Measurements from ENCODE around the gene ESPN.

Gene ESPN

DNA sequence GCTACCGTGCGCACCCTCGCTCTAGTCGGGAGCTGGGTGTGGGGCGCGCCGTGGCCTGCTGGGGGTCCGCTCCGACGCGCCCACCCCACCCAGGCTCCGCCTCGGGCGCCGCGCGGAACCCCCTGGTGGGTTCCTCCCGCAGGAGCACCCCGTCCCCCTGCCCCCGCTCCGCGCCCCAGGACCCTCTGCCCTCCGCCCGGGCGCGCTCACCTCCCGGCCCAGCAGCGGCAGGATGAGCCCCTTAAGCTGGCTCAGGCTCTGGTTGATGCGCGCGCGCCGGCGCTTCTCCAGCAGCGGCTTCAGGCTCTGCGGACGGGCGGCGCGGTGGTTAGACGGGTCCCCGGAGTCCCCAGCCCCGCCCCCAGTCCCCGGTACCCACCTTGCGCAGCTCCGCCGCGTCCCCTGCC lies 5.2 kb upstream of the ESPN start:
- H3K9me3 ChIP-seq (ENCODE audit: insufficient read depth, low read depth, low read length) = peaks cover 3% of the 10 kb centered on the region
- H3K79me1 ChIP-seq (ENCODE audit: low read length) = peaks cover 7% of the 10 kb centered on the region

DNA sequence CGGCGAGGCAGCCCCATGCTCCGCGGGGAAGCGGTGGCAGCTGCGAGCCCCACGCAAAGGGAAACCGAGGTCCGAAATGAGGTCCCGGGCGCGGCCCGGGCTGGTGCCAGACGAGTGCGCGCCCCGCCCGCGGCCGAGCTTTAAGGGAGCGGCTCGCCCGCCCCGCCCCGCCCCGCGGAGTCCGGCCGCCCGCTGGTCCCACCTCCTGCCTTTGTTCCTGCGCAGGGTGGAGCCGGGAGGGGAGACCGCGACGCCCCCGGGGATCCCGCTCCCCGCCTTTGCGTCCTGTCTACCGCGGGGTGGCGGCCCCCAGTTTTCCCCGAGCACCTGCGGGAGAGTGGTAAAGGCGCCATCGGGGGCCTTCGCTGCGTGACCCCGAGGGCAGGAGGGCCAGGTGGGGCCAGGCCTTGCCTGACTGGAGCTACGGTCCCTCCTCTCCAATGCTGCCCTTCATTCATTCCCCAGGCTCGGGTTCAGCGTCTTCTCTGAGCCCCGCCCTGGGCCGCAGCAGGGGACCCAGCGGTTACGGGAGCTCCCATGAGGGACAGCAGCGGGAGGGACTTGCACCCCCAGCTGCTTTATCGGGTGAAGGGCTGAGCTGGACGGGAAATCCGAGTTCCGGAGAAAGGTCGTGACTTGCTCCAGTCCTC lies 4.6 kb upstream of the ESPN start, which contains the start of gene HES2:
Gene HES2, minus strand, starts transcription at position 116 of the 650 bp plus-strand sequence. Its CDS starts 99 bp downstream, at position 17.
- Histone ChIP-seq H2BK5ac (ENCODE audit: low read depth, low read length, poor library complexity) (no peak within 1 kb of the TSS), H3K9me3 (ENCODE audit: insufficient read depth, low read depth, low read length) (peaks cover 6% of the 10 kb centered on the region), H4K91ac (ENCODE audit: low read depth, low read length) (no peak within 1 kb of the TSS), H2BK12ac (ENCODE audit: low read length) (no peak within 1 kb of the TSS), H3K79me1 (ENCODE audit: low read length) (peaks cover 3% of the 10 kb centered on the region), H3K4me3 (ENCODE audit: low read depth, low read length) (no peak within 1 kb of the TSS), H2AFZ (ENCODE audit: insufficient read depth, low read length, poor library complexity) (no peak within 1 kb of the TSS), H2AK5ac (ENCODE audit: low read length) (no peak within 1 kb of the TSS), H3K4me1 (ENCODE audit: control insufficient read depth in 1 of 2, insufficient read depth in 2 of 2, low read length in 2 of 2) (peaks cover 4 to 26% of the 10 kb centered on the region in 2 experiments), H3K23ac (ENCODE audit: low read length) (no peak within 1 kb of the TSS), H3K79me2 (ENCODE audit: control insufficient read depth, insufficient read depth, low read length, poor library complexity) (no peaks in the 10 kb centered on the region), H3K18ac (ENCODE audit: low read length) (no peak within 1 kb of the TSS), H2BK120ac (ENCODE audit: insufficient read depth, low read length, poor library complexity) (peak within 1 kb of the TSS; percentile 13), H4K8ac (ENCODE audit: low read depth, low read length) (peak within 1 kb of the TSS; percentile 57), H3K27ac (ENCODE audit: low read depth, low read length) (no peak within 1 kb of the TSS), H3K4ac (ENCODE audit: low read depth, low read length) (no peak within 1 kb of the TSS), H3K14ac (ENCODE audit: low read length) (no peak within 1 kb of the TSS), H3K4me2 (ENCODE audit: low read length) (peak within 1 kb of the TSS; percentile 53), H4K12ac (ENCODE audit: low read depth, low read length) (no peak within 1 kb of the TSS), H3K9ac (ENCODE audit: low read length) (no peak within 1 kb of the TSS), H3K36me3 (ENCODE audit: control insufficient read depth in 1 of 2, insufficient read depth in 2 of 2, low read length in 2 of 2) (no peaks in the 10 kb centered on the region), H3K27me3 (ENCODE audit: insufficient read depth, low read length) (peaks cover 54% of the 10 kb centered on the region)
- WGBS (ENCODE audit: extremely low coverage, insufficient coverage, insufficient read length) = no CpG with 5 or more reads among the region's 62 CpGs
- DNase-seq = peak in 1 of 2 donors; percentile 62

More for the DNA sequence above, 5.2 kb upstream of the ESPN start:
- no peak overlapping the region for H4K8ac ChIP-seq (ENCODE audit: low read depth, low read length)
- H3K36me3 ChIP-seq (ENCODE audit: control insufficient read depth in 1 of 2, insufficient read depth in 2 of 2, low read length in 2 of 2) = no peaks in the 10 kb centered on the region
- no peak overlapping the region for H3K27ac ChIP-seq (ENCODE audit: low read depth, low read length)
- no peak for DNase-seq
- H2AK5ac ChIP-seq (ENCODE audit: low read length) = no peak overlapping the region
- H3K4me3 ChIP-seq (ENCODE audit: low read depth, low read length) = no peak overlapping the region
- no peak overlapping the region for H2AFZ ChIP-seq (ENCODE audit: insufficient read depth, low read length, poor library complexity)
- no peak overlapping the region for H3K23ac ChIP-seq (ENCODE audit: low read length)
- H3K27me3 ChIP-seq (ENCODE audit: insufficient read depth, low read length) = peaks cover 50% of the 10 kb centered on the region
- no peak overlapping the region for H2BK12ac ChIP-seq (ENCODE audit: low read length)
- peak overlapping the region; percentile 53 for H3K4me2 ChIP-seq (ENCODE audit: low read length)
- H3K14ac ChIP-seq (ENCODE audit: low read length) = no peak overlapping the region
- no peak overlapping the region for H3K9ac ChIP-seq (ENCODE audit: low read length)
- no peak overlapping the region for H4K12ac ChIP-seq (ENCODE audit: low read depth, low read length)
- H3K18ac ChIP-seq (ENCODE audit: low read length) = no peak overlapping the region
- H4K91ac ChIP-seq (ENCODE audit: low read depth, low read length) = no peak overlapping the region
- no peak overlapping the region for H2BK120ac ChIP-seq (ENCODE audit: insufficient read depth, low read length, poor library complexity)
- H2BK5ac ChIP-seq (ENCODE audit: low read depth, low read length, poor library complexity) = no peak overlapping the region
- peaks cover 8 to 27% of the 10 kb centered on the region in 2 experiments for H3K4me1 ChIP-seq (ENCODE audit: control insufficient read depth in 1 of 2, insufficient read depth in 2 of 2, low read length in 2 of 2)
- no CpG with 5 or more reads among the region's 48 CpGs for WGBS (ENCODE audit: extremely low coverage, insufficient coverage, insufficient read length)
- no peaks in the 10 kb centered on the region for H3K79me2 ChIP-seq (ENCODE audit: control insufficient read depth, insufficient read depth, low read length, poor library complexity)
- no peak overlapping the region for H3K4ac ChIP-seq (ENCODE audit: low read depth, low read length)

DNA sequence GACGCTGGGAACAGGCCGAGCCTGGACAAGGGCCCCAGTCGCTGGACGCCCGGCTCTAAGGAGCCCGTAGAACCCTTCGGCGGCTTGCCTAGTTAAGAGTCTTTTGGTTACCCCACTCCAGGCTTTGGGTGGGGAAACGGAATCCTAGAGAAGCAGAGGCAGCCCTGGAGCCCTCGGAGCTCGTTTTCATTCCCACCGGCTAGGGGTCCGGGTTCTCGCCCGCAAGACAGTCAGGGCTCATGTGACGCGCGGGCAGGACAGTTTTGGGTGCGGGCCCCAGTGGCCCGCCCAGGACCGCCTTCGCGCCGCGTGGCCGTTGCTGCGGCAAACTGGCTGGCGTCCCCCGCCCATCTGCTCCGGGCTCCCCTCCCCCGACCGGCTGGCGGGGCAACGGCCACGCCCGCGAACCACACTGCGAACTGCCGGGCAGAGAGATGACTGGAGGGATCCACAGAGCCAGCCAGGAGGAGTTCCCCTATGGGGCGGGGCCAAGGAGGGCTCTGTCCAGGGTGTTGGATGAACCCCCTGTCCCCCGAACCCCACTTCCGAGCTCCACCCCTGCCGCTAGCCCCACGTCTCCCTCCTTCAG lies 4.0 kb upstream of the ESPN start:
- DNase-seq = peak in 1 of 2 donors; percentile 29
- Histone ChIP-seq H4K12ac (ENCODE audit: low read depth, low read length) (no peak overlapping the region), H3K14ac (ENCODE audit: low read length) (no peak overlapping the region), H3K9me3 (ENCODE audit: insufficient read depth, low read depth, low read length) (peaks cover 8% of the 10 kb centered on the region), H3K9ac (ENCODE audit: low read length) (no peak overlapping the region), H3K23ac (ENCODE audit: low read length) (no peak overlapping the region), H3K18ac (ENCODE audit: low read length) (no peak overlapping the region), H4K91ac (ENCODE audit: low read depth, low read length) (no peak overlapping the region), H3K79me2 (ENCODE audit: control insufficient read depth, insufficient read depth, low read length, poor library complexity) (no peaks in the 10 kb centered on the region), H3K4me1 (ENCODE audit: control insufficient read depth in 1 of 2, insufficient read depth in 2 of 2, low read length in 2 of 2) (peaks cover 4 to 21% of the 10 kb centered on the region in 2 experiments), H3K4ac (ENCODE audit: low read depth, low read length) (no peak overlapping the region), H3K27me3 (ENCODE audit: insufficient read depth, low read length) (peaks cover 60% of the 10 kb centered on the region), H3K27ac (ENCODE audit: low read depth, low read length) (no peak overlapping the region), H3K4me2 (ENCODE audit: low read length) (no peak overlapping the region), H2AFZ (ENCODE audit: insufficient read depth, low read length, poor library complexity) (no peak overlapping the region), H2BK120ac (ENCODE audit: insufficient read depth, low read length, poor library complexity) (no peak overlapping the region), H4K8ac (ENCODE audit: low read depth, low read length) (no peak overlapping the region), H3K36me3 (ENCODE audit: control insufficient read depth in 1 of 2, insufficient read depth in 2 of 2, low read length in 2 of 2) (no peaks in the 10 kb centered on the region), H2BK12ac (ENCODE audit: low read length) (no peak overlapping the region), H3K79me1 (ENCODE audit: low read length) (no peaks in the 10 kb centered on the region), H2AK5ac (ENCODE audit: low read length) (no peak overlapping the region), H3K4me3 (ENCODE audit: low read depth, low read length) (no peak overlapping the region), H2BK5ac (ENCODE audit: low read depth, low read length, poor library complexity) (no peak overlapping the region)
- WGBS (ENCODE audit: extremely low coverage, insufficient coverage, insufficient read length) = no CpG with 5 or more reads among the region's 44 CpGs

DNA sequence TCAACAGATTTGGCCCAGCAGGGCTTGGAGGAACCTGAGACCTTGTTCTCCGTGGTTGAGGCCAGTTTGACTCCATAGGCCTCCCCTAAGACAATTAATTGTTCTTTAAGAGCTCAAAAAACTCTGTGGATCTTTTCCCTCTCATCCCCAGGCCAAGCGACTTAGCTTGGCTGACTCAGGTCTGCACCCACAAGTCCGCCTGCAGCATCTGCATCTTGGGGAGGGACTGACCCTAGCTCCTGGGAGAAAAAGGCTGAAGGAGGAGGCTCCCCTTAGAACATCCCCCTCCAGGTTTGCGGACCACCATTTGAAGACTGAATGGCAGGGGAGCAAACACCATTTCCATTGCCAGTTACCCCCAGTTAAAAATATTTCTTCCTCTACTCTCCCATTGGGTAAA lies 3.3 kb upstream of the ESPN start:
- Histone ChIP-seq H3K9ac (ENCODE audit: low read length) (no peak overlapping the region), H3K27ac (ENCODE audit: low read depth, low read length) (no peak overlapping the region), H3K79me2 (ENCODE audit: control insufficient read depth, insufficient read depth, low read length, poor library complexity) (no peaks in the 10 kb centered on the region), H3K9me3 (ENCODE audit: insufficient read depth, low read depth, low read length) (peaks cover 10% of the 10 kb centered on the region), H2BK12ac (ENCODE audit: low read length) (no peak overlapping the region), H3K27me3 (ENCODE audit: insufficient read depth, low read length) (peaks cover 67% of the 10 kb centered on the region), H2AFZ (ENCODE audit: insufficient read depth, low read length, poor library complexity) (no peak overlapping the region), H3K4me2 (ENCODE audit: low read length) (no peak overlapping the region), H3K23ac (ENCODE audit: low read length) (no peak overlapping the region), H3K36me3 (ENCODE audit: control insufficient read depth in 1 of 2, insufficient read depth in 2 of 2, low read length in 2 of 2) (no peaks in the 10 kb centered on the region), H4K8ac (ENCODE audit: low read depth, low read length) (no peak overlapping the region), H3K14ac (ENCODE audit: low read length) (no peak overlapping the region), H2BK120ac (ENCODE audit: insufficient read depth, low read length, poor library complexity) (no peak overlapping the region), H3K18ac (ENCODE audit: low read length) (no peak overlapping the region), H3K4me3 (ENCODE audit: low read depth, low read length) (no peak overlapping the region), H3K4ac (ENCODE audit: low read depth, low read length) (no peak overlapping the region), H4K91ac (ENCODE audit: low read depth, low read length) (no peak overlapping the region), H2AK5ac (ENCODE audit: low read length) (no peak overlapping the region), H4K12ac (ENCODE audit: low read depth, low read length) (no peak overlapping the region), H2BK5ac (ENCODE audit: low read depth, low read length, poor library complexity) (no peak overlapping the region), H3K4me1 (ENCODE audit: control insufficient read depth in 1 of 2, insufficient read depth in 2 of 2, low read length in 2 of 2) (peaks cover 2 to 17% of the 10 kb centered on the region in 2 experiments), H3K79me1 (ENCODE audit: low read length) (no peaks in the 10 kb centered on the region)
- no CpG with 5 or more reads among the region's 4 CpGs for WGBS (ENCODE audit: extremely low coverage, insufficient coverage, insufficient read length)
- no peak for DNase-seq
